Liver (tissue), 9 donors: ENCODE data around the gene SLC22A12. TPM values are rescaled to one million over a fixed set of nuclear protein-coding genes. Genes with fewer than 3 reads are reported as not detected.

Experiments used
- DNase-seq: peaks from one replicate; pipeline ENCODE4 v3.0.0-alpha.2; 2017; ENCODE audit warnings: low spot score
- H3K27ac ChIP-seq, 2 donors: one replicate each; pipeline ENCODE4 v1.7.0; 2013; ENCODE audit warnings: inconsistent platforms in 2 of 2, low read length in 2 of 2, control low read depth in 1 of 2, low read depth in 1 of 2, mild to moderate bottlenecking in 1 of 2
- H3K27me3 ChIP-seq, 4 donors: one replicate each; pipeline versions ENCODE4 v1.6.1 to v1.7.0; 2013; ENCODE audit warnings: low read length in 3 of 4, inconsistent platforms in 1 of 4, mild to moderate bottlenecking in 1 of 4, moderate library complexity in 1 of 4; ENCODE audit not compliant: control insufficient read depth in 4 of 4, insufficient read depth in 4 of 4
- H3K36me3 ChIP-seq, 4 donors: one replicate each; pipeline versions ENCODE4 v1.6.1 to v1.7.0; 2013; ENCODE audit warnings: low read length in 3 of 4, mild to moderate bottlenecking in 3 of 4, low read depth in 1 of 4, moderate library complexity in 1 of 4; ENCODE audit not compliant: control insufficient read depth in 4 of 4, insufficient read depth in 3 of 4
- H3K4me1 ChIP-seq, 4 donors: one replicate each; pipeline versions ENCODE4 v1.6.1 to v1.7.0; 2013; ENCODE audit warnings: low read length in 3 of 4, mild to moderate bottlenecking in 3 of 4, moderate library complexity in 1 of 4; ENCODE audit not compliant: control insufficient read depth in 4 of 4, insufficient read depth in 4 of 4
- H3K4me3 ChIP-seq, 3 donors: one replicate each; pipeline versions ENCODE4 v1.6.1 to v1.7.0; 2013; ENCODE audit warnings: low read length in 3 of 3, control low read depth in 1 of 3, low read depth in 1 of 3, mild to moderate bottlenecking in 1 of 3
- H3K9ac ChIP-seq, 2 donors: one replicate each; pipeline ENCODE4 v1.7.0; 2013; ENCODE audit warnings: low read length in 2 of 2, mild to moderate bottlenecking in 2 of 2, moderate library complexity in 2 of 2, control low read depth in 1 of 2, low read depth in 1 of 2
- H3K9me3 ChIP-seq, 4 donors: one replicate each; pipeline versions ENCODE4 v1.6.1 to v1.7.0; 2013; ENCODE audit warnings: low read length in 3 of 4; ENCODE audit not compliant: control insufficient read depth in 4 of 4
- FOXA1 ChIP-seq: IDR thresholded peaks from 2 replicates; pipeline ENCODE4 v1.6.1; 2016; ENCODE audit warnings: antibody characterized with exemption
- FOXA2 ChIP-seq: IDR thresholded peaks from 2 replicates; pipeline ENCODE4 v1.6.1; 2016; ENCODE audit warnings: antibody characterized with exemption
- GABPA ChIP-seq, 2 donors: IDR thresholded peaks in 1 of 2; conservative IDR thresholded peaks in 1 of 2; 2 replicates each; pipeline ENCODE4 v1.6.1; 2016; ENCODE audit warnings: antibody characterized with exemption in 2 of 2, mild to moderate bottlenecking in 1 of 2, moderate library complexity in 1 of 2
- HNF4G ChIP-seq: IDR thresholded peaks from 2 replicates; pipeline ENCODE4 v1.6.1; 2016; ENCODE audit warnings: antibody characterized with exemption
- JUND ChIP-seq, 2 donors: IDR thresholded peaks; 2 replicates each; pipeline ENCODE4 v1.6.1; 2016; ENCODE audit warnings: antibody characterized with exemption in 2 of 2
- NR2F2 ChIP-seq: IDR thresholded peaks from 2 replicates; pipeline ENCODE4 v1.6.1; 2016; ENCODE audit warnings: antibody characterized with exemption
- RXRA ChIP-seq, 2 donors: IDR thresholded peaks; 2 replicates each; pipeline ENCODE4 v1.6.1; 2017 to 2018; ENCODE audit warnings: antibody characterized with exemption in 2 of 2, mild to moderate bottlenecking in 1 of 2
- SP1 ChIP-seq: IDR thresholded peaks from 2 replicates; pipeline ENCODE4 v1.6.1; 2018; ENCODE audit warnings: antibody characterized with exemption, mild to moderate bottlenecking
- TAF1 ChIP-seq: conservative IDR thresholded peaks from 2 replicates; pipeline ENCODE4 v1.6.1; 2016; ENCODE audit warnings: antibody characterized with exemption, mild to moderate bottlenecking
- YY1 ChIP-seq: IDR thresholded peaks from 2 replicates; pipeline ENCODE4 v1.6.1; 2016; ENCODE audit warnings: antibody characterized with exemption, mild to moderate bottlenecking
- WGBS: extraction: QIAGEN DNeasy Blood & Tissue Kit; methylation state at CpG from one replicate; pipeline ENCODE4 v1.1.7; 2013; 5-methylcytosine and 5-hydroxymethylcytosine counted together
- polyA plus RNA-seq, 2 donors: library from polyadenylated mRNA; stranded (reverse) in 1 of 2; unstranded in 1 of 2; fragments of 200-250 nt in 1 of 2; fragments of >200 nt in 1 of 2; fragmentation: Nextera tagmentation in 1 of 2; extraction: Ambion mirVana in 1 of 2; gene quantifications; one replicate each; pipeline versions ENCODE4 v1.2.1 to v1.2.3, GENCODE V29; 2013 to 2015
- total RNA-seq, 2 donors: library from RNA; depleted of rRNA; stranded (reverse); fragments of >200 nt; gene quantifications; one replicate each; pipeline ENCODE4 v1.2.3, GENCODE V29; 2014
- TF ChIP-seq, protein P1 (sequence below): IDR thresholded peaks from 2 replicates; pipeline ENCODE4 v1.6.1; 2016; ENCODE audit warnings: antibody characterized with exemption
- TF ChIP-seq, protein P2 (sequence below): IDR thresholded peaks from 2 replicates; pipeline ENCODE4 v1.6.1; 2016; ENCODE audit warnings: antibody characterized with exemption
- TF ChIP-seq, protein P3 (sequence below): fragments of 150-350 bp; IDR thresholded peaks from 2 replicates; pipeline ENCODE4 v1.5.1; 2017; ENCODE audit warnings: improper control_type of control experiment, low read depth, low read length; ENCODE audit not compliant: missing input control
- donor health status: healthy.
- donor health status: healthy.
- donor health status: healthy.
- donor health status: healthy.
- donor health status: healthy.

The SLC22A12 gene
- total and polyA plus RNA-seq, 4 donors, result under 0.01 to 0.02 TPM; not detected in 2

DNA sequence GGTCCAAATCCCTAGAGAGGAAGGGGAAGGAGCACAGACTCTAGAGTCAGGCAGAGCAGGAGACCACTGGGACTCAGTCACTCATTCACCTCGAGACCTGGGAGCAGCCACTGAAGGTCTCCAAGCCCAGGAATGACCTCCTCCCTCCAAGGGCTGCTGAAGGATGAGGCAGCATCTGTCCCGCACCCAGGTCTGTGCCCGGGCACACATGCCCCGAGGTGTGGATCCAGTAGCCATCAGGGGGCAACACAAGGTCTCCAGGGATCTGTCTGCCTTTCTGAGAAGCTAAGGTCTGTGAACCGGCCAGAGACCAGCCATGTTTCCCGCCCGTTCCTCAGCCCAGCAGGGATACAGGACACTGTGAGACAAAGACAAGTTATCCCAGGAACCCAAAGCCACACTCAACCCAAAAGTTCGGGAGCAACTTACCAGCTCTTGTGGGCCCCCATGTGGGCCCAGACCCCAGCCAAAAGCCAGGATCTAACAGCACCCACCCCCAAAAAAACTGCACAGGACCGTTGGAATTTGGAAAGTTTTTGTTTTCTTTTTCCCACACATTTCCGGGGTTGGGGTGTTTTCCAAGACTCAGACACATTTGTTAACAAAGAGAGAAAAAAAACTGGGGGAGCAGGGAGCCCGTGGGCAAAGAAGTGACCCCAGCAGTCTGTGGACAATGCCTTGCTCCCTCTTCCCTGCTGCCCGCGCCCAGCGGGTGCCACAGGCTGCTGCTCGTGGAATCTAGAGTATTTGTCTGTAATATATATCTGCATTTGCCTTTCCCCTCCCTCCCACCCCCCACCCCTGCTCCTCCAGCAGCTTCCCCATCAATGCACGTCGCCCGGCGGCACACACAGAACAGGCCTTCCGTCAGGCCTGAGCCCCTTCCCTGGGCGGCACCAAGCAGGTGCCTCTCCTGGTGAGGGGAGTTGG lies 14.9 kb downstream of the SLC22A12 start:
- Histone ChIP-seq H3K9ac (no peak overlapping the region), H3K9me3 (no peaks in the 10 kb centered on the region), H3K27me3 (peaks cover 0 to 4% (median 0%) of the 10 kb centered on the region in 4 donors), H3K4me1 (no peaks in the 10 kb centered on the region), H3K36me3 (no peaks in the 10 kb centered on the region), H3K27ac (no peak overlapping the region), H3K4me3 (no peak overlapping the region)
- WGBS, result 78% methylated on average over 21 of the region's 21 CpGs
- no peak for DNase-seq
- TF ChIP-seq GABPA (IDR thresholded peaks at IDR 0.05 in 1 of 2, conservative IDR thresholded peaks at IDR 0.05 in 1 of 2), result no peak
- TF ChIP-seq RXRA (IDR thresholded peaks at IDR 0.05), result no peak
- TF ChIP-seq, protein P1, sequence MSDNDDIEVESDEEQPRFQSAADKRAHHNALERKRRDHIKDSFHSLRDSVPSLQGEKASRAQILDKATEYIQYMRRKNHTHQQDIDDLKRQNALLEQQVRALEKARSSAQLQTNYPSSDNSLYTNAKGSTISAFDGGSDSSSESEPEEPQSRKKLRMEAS, result no peak
- TF ChIP-seq HNF4G, result no peak

DNA sequence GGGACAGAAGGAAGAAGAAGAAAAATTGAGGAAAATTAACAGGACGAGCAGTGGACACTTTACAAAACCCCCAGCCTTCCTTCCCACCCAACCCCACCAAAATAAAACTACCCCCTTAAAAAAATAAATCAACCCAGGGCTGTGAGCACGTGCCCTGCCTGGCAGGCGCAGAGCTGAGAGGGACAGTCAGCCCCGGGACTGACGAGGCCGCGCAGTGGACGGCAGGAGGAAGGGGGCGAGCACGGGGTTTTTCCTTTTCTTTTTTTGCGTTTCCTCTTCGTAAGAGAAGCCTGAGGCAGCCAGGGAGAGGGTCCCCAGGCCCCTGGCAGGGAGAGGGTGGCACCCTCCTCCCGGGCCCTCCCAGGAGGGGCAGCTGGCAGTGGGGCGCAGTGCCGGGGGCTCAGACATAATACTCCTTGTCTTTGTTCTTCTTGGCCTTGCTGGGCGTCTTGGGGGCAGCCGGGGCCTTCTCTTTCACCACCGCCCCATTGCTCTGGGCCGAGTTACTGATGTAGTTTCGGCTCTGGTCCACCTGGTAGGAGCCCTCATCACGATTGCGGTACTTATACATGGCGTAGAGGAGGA lies 15.9 kb downstream of the SLC22A12 start:
- Histone ChIP-seq H3K9ac (no peak overlapping the region), H3K27ac (no peak overlapping the region), H3K9me3 (no peaks in the 10 kb centered on the region), H3K36me3 (no peaks in the 10 kb centered on the region), H3K27me3 (peaks cover 0 to 4% (median 0%) of the 10 kb centered on the region in 4 donors), H3K4me3 (no peak overlapping the region), H3K4me1 (peaks cover 0 to 3% (median 0%) of the 10 kb centered on the region in 4 donors)
- DNase-seq, result no peak
- 84% methylated on average over 23 of the region's 23 CpGs for WGBS
- TF ChIP-seq, protein P2, sequence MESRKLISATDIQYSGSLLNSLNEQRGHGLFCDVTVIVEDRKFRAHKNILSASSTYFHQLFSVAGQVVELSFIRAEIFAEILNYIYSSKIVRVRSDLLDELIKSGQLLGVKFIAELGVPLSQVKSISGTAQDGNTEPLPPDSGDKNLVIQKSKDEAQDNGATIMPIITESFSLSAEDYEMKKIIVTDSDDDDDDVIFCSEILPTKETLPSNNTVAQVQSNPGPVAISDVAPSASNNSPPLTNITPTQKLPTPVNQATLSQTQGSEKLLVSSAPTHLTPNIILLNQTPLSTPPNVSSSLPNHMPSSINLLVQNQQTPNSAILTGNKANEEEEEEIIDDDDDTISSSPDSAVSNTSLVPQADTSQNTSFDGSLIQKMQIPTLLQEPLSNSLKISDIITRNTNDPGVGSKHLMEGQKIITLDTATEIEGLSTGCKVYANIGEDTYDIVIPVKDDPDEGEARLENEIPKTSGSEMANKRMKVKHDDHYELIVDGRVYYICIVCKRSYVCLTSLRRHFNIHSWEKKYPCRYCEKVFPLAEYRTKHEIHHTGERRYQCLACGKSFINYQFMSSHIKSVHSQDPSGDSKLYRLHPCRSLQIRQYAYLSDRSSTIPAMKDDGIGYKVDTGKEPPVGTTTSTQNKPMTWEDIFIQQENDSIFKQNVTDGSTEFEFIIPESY, result no peak
- TF ChIP-seq JUND (IDR thresholded peaks at IDR 0.05) (no peak), SP1 (no peak), TAF1 (no peak), FOXA2 (no peak), FOXA1 (no peak), YY1 (no peak), NR2F2 (no peak)
- TF ChIP-seq, protein P3, sequence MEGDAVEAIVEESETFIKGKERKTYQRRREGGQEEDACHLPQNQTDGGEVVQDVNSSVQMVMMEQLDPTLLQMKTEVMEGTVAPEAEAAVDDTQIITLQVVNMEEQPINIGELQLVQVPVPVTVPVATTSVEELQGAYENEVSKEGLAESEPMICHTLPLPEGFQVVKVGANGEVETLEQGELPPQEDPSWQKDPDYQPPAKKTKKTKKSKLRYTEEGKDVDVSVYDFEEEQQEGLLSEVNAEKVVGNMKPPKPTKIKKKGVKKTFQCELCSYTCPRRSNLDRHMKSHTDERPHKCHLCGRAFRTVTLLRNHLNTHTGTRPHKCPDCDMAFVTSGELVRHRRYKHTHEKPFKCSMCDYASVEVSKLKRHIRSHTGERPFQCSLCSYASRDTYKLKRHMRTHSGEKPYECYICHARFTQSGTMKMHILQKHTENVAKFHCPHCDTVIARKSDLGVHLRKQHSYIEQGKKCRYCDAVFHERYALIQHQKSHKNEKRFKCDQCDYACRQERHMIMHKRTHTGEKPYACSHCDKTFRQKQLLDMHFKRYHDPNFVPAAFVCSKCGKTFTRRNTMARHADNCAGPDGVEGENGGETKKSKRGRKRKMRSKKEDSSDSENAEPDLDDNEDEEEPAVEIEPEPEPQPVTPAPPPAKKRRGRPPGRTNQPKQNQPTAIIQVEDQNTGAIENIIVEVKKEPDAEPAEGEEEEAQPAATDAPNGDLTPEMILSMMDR, result no peak
